ENCODE measurements around the gene CACNA1D.

DNA sequence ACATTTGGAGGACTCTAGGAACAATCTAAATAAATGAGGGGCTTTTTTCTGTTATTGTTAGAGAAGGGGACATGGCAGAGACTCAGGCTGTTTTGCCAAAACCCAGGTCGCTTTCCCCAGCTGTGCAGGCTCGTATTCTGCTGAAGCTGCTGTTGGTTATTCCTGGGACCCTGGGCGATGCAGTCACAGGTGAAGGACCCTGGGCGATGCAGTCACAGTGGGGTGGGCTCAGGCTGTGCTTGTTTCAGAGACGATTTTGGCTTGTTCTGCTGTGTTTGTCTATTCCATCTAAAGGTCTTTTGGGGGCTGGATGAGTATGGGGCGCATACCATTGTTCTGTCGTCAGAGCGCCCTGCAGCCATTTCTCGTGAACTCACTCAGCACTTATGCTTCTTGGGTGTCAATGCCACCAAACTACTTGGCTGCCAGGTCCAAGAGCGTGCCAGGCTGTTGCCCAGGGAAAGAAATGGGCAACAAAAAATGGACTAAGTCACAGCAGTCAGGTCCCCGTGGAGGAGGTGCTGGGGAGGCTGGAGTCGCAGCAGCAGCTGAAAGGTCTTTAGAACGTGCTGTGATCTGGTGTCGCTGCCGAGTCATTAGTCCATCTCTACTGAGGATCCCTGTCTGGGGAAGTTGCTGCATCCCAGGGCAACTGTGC lies 200.4 kb downstream of the CACNA1D start:
- TF ChIP-seq POLR2A (IDR thresholded peaks at IDR 0.05): no peak
- TF ChIP-seq, protein P1, sequence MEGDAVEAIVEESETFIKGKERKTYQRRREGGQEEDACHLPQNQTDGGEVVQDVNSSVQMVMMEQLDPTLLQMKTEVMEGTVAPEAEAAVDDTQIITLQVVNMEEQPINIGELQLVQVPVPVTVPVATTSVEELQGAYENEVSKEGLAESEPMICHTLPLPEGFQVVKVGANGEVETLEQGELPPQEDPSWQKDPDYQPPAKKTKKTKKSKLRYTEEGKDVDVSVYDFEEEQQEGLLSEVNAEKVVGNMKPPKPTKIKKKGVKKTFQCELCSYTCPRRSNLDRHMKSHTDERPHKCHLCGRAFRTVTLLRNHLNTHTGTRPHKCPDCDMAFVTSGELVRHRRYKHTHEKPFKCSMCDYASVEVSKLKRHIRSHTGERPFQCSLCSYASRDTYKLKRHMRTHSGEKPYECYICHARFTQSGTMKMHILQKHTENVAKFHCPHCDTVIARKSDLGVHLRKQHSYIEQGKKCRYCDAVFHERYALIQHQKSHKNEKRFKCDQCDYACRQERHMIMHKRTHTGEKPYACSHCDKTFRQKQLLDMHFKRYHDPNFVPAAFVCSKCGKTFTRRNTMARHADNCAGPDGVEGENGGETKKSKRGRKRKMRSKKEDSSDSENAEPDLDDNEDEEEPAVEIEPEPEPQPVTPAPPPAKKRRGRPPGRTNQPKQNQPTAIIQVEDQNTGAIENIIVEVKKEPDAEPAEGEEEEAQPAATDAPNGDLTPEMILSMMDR (IDR thresholded peaks at IDR 0.05): no peak
